Subcutaneous adipose tissue (tissue), 4 donors: ENCODE results near the gene FOXP1. TPM values are rescaled to one million over a fixed set of nuclear protein-coding genes. Genes with fewer than 3 reads are reported as not detected.

Experiments
- CTCF ChIP-seq: fragments of 450-650 bp; IDR thresholded peaks from one replicate; pipeline ENCODE4 v1.5.1; 2016; ENCODE audit warnings: low read depth, mild to moderate bottlenecking, control low read depth, antibody characterized with exemption, moderate library complexity
- total RNA-seq, 4 donors: library from RNA; depleted of rRNA; stranded (reverse); fragments of >200 nt; gene quantifications; one replicate each; pipeline ENCODE4 v1.1.0, GENCODE V29; 2016

The FOXP1 gene
- total RNA-seq, 4 donors from 2014 or later: 70.5 to 96.7 (median 88.0) TPM

- TF ChIP-seq CTCF: no peak
These were observed 449.0 kb downstream of the FOXP1 start for GRCh38 chr3:71134521-71134920.

GRCh38 chr3:71133865-71134264, 449.7 kb downstream of the FOXP1 start:
- no peak for TF ChIP-seq CTCF

GRCh38 chr3:71132995-71133730, 450.4 kb downstream of the FOXP1 start:
- no peak for TF ChIP-seq CTCF

GRCh38 chr3:71131375-71132314, 451.9 kb downstream of the FOXP1 start:
- TF ChIP-seq CTCF: no peak

- no peak for TF ChIP-seq CTCF
These were observed 452.8 kb downstream of the FOXP1 start for GRCh38 chr3:71130471-71131374.

GRCh38 chr3:71129611-71130431, 453.7 kb downstream of the FOXP1 start:
- TF ChIP-seq CTCF: no peak
